Esophagus muscularis mucosa (tissue), 3 donors: ENCODE measurements around the gene IGF1R.

ENCODE experiments used
- CTCF ChIP-seq, 3 experiments: fragments of 200-600 bp in 2 of 3; fragments of 450-650 bp in 1 of 3; sonication (generic) in 2 of 3; IDR thresholded peaks; one replicate each; pipeline ENCODE4 v1.5.1; 2017 to 2019; ENCODE audit warnings: antibody characterized with exemption in 3 of 3, mild to moderate bottlenecking in 2 of 3, moderate library complexity in 1 of 3
- EP300 ChIP-seq: sonication (generic); formaldehyde crosslinking; IDR thresholded peaks from one replicate; pipeline ENCODE4 v1.6.1; 2017; ENCODE audit warnings: antibody characterized with exemption

GRCh38 chr15:99010768-99011167 lies 362.4 kb downstream of the IGF1R start:
- no peak for TF ChIP-seq CTCF (IDR thresholded peaks at IDR 0.05)
- TF ChIP-seq EP300: no peak
